HS-27A (cell line): ENCODE results near the gene HCRTR2.
"Not testable (repeated sequence)": the region's sequence is repeated elsewhere in the genome, so short reads cannot be mapped to it uniquely, and the experiment has no call there.

Experiments used
- DNase-seq: peaks from one replicate; pipeline ENCODE4 v3.0.0-alpha.2; 2012; ENCODE audit warnings: low read depth, missing footprints

HCRTR2 gene

DNA sequence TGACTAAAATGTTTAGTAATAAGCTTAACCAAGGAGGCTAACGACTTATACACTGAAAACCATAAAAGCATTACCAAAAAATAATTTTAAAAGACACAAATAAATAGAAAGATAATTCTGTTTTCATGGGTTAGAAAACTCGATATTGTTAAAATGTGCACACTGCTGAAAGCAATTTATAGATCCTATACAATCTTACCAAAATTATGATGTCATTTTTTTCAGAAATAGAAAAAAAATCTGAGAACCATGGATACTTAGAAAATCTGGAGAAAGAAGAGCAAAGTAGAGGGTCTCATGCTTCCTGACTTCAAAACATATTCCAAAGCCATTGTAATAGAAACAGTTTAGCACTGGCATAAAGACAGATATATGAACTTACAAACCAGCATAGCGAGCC is 46.6 kb downstream of the HCRTR2 start:
- no peak for DNase-seq

- no peak for DNase-seq
These were observed 53.5 kb downstream of the HCRTR2 start for GRCh38 chr6:55227862-55228261.

- DNase-seq = no peak
These were observed 64.8 kb downstream of the HCRTR2 start for GRCh38 chr6:55239099-55239498.

DNA sequence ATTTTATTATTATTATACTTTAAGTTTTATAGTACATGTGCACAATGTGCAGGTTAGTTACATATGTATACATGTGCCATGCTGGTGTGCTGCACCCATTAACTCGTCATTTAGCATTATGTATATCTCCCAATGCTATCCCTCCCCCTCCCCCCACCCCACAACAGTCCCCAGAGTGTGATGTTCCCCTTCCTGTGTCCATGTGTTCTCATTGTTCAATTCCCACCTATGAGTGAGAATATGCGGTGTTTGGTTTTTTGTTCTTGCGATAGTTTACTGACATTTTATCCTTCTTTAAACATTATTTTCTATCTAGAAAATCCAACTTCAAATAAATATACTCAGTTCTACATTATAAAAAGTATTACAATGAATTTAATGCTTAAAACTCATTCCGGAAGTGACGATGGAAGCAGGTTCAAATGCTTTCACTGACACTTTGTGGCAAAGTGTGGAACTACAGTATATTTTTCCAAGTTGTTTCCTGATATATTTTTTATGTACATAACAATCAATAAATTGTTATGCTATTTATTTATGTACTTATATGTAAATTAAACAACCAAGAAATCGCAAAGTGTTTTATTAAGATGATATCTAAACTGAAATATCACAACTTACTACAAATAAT is 66.8 kb downstream of the HCRTR2 start:
- not testable (repeated sequence) for DNase-seq

DNA sequence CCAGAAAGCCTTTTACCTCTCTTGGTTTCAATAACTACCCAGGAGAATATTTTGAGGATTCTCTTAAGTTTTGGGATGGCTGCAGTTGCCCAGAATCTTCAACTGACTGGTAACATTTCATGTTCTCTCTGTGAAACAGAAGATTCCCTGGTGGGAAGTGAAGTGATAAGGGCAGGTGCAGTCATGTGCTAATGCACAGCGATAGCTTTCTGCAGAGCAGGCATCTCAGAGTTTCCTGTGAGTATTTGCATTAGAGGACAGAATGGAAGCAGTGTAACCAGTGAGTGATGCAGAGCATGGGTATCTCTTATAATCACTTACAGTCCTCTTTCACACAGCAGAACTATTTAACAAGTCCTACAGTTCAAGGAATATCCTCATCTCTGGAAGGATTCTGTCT is 76.1 kb downstream of the HCRTR2 start:
- DNase-seq = no peak

DNA sequence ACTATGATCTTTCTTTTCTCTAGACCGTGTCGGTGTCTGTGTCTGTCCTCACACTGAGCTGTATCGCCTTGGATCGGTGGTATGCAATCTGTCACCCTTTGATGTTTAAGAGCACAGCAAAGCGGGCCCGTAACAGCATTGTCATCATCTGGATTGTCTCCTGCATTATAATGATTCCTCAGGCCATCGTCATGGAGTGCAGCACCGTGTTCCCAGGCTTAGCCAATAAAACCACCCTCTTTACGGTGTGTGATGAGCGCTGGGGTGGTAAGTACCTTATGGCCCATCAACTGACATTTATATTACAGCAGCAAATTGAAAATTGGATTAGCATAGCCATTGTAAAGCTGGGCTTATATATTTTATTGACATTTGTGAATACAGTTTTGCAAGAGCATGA is 80.8 kb downstream of the HCRTR2 start:
- DNase-seq = no peak

- no peak for DNase-seq
These were observed 85.9 kb downstream of the HCRTR2 start for GRCh38 chr6:55260181-55260580.

GRCh38 chr6:55265409-55266114 is 91.2 kb downstream of the HCRTR2 start:
- no peak for DNase-seq

- no peak for DNase-seq
These were observed 92.6 kb downstream of the HCRTR2 start for GRCh38 chr6:55266896-55267295.

GRCh38 chr6:55276745-55277530 is 102.6 kb downstream of the HCRTR2 start:
- DNase-seq = no peak

- DNase-seq = no peak
These were observed 103.3 kb downstream of the HCRTR2 start for GRCh38 chr6:55277646-55278045.

DNA sequence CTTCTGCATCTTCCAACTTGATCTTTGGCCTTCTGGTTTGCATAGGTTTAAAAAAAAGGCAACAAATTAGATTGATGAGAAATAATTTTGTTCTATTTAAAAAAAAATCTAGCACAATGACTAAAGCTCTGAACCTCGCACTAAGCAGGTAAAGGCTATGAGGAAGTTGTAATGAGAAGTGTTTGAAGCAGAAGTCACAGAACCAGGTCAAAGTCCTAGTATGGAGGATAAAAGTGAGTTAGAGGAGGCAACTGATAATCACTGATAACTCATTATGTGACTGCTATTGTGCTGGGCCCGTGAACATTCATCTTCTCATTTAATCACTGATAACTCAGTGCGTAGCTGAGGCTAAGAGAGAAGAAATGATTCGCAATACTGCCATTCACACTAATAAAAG is 106.9 kb downstream of the HCRTR2 start:
- DNase-seq = no peak

GRCh38 chr6:55282115-55282514 is 107.8 kb downstream of the HCRTR2 start:
- no peak for DNase-seq

DNA sequence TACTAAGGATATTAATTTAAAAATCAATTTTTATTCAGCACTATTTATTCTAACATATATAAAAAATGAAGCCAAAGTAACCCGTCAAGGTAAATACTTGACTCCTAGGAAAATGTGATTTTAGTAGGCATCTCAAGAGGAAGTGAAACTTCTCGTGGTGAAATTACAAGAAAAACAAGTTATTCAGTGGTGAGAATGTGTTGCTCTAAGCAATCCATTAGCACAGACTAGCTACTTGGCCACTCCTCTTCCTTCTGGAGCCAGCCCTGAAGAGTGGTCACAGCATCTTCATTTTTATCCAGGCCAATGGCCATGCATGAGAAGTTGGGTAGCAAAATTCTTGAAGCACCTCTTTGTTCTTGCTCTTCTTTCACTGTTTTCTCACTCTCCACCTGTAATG is 112.5 kb downstream of the HCRTR2 start:
- no peak for DNase-seq

GRCh38 chr6:55290736-55291135 is 116.4 kb downstream of the HCRTR2 start:
- no peak for DNase-seq

DNA sequence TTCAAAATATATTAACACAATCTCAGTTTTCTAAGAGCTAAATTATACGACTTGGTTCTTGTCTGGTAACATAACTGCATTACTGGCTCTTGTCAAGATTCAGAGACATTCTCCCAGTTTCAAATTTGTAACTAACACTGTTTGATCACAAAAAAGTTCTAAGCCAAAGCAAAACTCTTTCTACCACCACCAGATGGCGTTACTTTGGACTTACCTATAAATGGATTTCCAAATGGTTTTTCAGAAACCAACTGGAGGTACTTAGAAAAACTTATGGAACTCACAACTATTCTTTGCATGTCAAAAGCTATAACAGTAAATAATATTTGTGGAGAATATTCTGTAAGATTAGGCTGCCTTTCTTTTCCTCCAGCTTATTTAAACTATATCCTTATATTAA is 118.8 kb downstream of the HCRTR2 start:
- DNase-seq = no peak

DNA sequence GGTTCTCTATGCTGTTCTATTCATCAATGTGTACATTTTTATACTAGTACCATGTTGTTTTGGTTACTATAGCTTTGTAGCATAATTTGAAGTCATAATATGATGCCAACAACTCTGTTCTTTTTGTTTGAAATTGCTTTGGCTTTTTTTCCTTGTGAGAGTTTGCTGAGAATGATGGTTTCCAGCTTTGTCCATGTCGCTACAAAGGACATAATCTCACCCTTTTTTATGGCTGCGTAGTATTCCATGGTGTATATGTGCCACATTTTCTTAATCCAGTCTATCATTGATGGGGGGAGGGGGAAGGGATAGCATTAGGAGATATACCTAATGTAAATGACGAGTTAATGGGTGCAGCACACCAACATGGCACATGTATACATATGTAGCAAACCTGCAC is 122.9 kb downstream of the HCRTR2 start:
- not testable (repeated sequence) for DNase-seq

DNA sequence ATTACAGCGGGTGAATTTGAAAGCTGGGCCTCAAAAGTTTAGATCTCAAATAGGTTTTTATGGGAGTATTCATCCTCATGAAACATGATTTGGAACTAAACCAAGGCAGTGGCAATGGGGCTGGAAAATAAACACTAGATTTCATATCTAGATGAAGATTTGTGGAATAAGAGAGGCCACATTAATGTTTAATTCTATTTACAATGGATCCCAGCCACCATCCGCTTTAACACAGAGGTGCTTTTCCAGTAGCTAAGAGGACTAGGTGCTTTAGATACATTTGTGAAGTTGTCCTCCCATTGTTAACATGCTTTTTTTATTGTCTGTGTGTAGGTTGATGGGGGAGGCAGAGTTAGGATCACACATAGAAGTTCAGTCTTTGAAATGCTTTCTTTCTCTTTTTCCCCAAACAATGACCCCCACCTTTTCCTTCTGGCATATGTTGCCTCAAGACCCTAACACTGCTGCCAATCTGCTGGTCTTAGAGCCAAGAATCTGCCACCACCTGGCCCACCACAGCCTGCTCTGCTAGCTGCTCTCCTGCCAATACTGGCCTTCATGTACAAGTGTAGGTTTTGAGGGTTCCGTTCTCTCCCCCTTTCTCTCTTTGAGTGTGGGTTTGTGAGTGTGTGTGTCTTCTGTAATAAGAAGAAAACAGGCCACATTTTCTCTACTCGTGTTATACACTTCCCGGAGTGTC is 125.1 kb downstream of the HCRTR2 start:
- DNase-seq = no peak

DNA sequence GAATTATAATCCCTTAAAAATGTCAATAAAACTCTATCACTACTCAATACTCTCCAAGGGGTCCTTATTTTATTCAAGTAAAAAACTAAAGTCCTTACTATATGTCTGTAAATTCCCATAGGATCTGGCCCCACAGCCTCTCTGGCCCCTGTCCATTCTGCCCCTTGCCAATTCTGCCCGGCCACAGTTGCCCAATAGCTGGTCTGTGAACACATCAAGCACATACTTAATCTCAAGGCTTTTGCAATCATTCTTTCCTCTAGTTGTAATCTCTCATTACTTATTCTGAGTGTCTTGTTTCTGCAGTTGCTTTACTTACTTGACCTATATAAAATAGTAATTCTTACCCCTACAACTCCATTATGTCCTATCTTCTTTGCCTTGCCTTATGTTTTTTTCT is 130.4 kb downstream of the HCRTR2 start:
- DNase-seq = no peak

DNA sequence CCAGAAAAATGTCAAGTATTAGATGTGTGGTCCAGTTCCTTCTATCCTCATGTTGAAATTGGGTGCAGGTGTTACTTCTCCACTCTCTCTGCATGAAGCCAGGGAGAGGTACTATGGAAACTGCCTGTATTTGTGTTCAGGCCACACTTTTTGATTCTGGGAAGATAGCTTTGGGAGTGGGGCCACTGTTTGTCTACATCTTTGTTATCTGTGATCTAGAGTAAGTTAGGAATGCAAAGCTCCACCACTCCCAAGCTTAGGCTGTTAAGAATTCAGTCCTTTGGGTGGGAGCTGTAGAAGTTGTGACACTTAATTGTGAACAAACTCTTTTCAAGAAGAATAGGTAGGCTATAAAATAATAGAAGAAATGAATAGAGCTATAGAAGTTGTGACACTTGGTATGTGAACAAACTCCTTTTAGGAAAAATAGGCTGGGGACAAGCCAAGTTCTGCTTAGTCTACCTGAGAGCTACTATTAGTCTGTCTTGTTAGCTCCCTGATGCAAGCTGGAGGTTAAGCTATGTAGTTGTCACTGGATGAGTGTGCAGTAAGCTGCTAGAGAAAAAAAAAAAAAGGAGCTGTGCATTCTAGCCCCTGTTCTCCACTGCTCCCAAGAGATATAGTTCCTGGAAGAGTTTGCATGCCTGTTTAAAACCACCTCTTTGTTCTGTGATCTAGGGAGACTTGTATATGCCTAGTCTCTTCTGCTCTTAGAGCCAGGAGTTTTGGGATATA is 145.8 kb downstream of the HCRTR2 start:
- no peak for DNase-seq

- DNase-seq = no peak
These were observed 146.4 kb downstream of the HCRTR2 start for GRCh38 chr6:55320696-55321086.

- DNase-seq = no peak
These were observed 152.9 kb downstream of the HCRTR2 start, which contains the start of gene GFRAL for GRCh38 chr6:55327169-55327568. TSS of gene GFRAL (plus strand) at chr6:55327469. CDS start at chr6:55327555, 86 bp downstream.
